ENCODE data around the gene DAPK2.

- TF ChIP-seq POLR2A (IDR thresholded peaks at IDR 0.05) (no peak), CTCF (IDR thresholded peaks at IDR 0.05) (no peak), EP300 (IDR thresholded peaks at IDR 0.05) (no peak)
Measured at GRCh38 chr15:63918901-63919348, 127.4 kb downstream of the DAPK2 start.
